ENCODE measurements around the gene IGFBPL1.
"Not testable (repeated sequence)": the region's sequence is repeated elsewhere in the genome, so short reads cannot be mapped to it uniquely, and the experiment has no call there.

Gene IGFBPL1

DNA sequence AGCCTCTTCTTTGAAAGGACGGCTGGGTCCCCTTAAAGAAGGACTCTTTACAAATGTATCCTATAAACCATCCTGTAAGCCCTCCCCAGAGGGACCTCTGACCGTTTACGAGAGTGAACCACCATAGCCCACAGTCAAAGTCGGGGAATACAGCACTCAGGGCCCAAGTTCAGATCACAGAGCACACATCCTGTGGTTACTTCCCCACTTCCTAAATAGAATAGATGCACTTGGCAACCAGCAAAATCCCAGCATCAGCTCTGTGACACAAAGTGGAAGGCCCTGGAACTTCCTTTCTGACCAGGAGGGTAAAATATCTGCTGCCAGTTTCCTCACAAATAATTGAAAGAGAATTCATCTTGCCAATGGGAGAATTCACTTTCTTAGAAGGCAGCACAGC is 6.9 kb upstream of the IGFBPL1 start:
- DNase-seq (ENCODE audit: low read depth) = no peak

DNA sequence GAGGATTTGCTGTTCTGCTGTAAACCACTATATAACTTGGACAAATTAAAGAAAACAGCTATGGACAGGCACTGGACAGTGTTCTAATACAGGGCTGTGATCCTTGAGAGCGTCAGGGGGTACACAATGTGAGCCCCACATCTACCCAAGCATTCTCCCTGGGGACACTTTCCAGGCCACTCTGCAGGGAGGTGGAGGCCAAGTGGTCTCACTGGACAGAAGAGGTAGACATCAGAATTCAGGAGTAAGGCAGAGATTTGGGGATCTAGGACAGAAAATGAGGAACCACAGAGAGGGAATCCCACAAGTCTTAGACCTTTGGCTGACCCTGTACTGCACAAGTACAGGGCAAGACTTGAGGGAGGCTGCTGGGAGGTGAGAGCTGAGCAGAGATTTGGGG is 3.8 kb upstream of the IGFBPL1 start:
- DNase-seq (ENCODE audit: low read depth) = no peak

DNA sequence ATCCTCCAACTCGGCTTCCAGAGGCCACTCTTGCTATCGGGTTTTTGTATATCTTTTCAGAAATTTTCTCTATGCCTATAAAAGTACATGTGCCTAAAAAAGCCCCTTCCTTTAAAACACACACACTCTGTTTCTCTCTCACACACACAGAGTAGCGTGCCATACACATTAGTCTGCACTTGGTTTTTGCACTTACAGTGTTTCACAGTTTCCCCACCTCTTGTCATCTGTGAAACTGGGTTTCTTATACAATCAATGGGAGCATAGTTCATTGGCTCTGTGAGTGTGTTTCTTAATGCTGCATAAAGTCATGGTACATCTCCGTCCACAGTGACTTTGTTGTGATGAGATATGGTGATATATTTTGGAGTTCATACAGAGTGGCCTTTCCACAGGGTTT is 664 bp upstream of the IGFBPL1 start:
- DNase-seq (ENCODE audit: low read depth) = no peak

DNA sequence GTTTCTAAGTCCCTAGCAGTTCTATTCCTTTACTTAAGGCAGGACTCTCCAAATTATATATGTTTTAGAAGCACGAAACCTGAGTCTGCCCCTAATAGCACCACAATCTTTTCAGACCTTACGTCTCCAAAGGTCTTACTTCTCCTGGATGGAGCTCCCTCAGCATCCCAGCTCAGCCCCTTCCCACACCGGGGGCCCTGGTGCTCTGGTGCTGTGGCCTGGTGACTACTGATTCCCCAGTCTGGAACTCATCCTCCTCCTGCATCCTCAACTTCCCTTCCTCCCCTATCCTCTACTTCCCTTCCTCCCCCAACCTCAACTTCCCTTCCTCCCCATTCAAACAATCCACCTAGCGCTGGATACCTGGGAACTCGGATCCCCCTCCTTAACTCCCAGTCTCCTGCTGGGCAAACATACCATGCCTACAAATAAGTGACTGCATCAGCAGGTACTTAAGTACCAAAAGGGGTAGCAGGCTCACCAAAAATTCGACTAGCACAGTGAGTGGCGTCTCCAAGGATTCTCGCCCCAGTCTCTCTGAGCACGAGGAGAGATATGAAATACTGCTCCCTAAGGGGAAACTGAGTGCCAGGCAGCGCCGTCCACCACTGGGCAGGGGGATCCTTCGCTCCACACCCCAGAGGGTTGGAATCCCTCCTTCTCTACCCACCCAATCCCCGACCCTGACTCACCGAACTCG is 831 bp downstream of the IGFBPL1 start:
- DNase-seq (ENCODE audit: low read depth) = no peak

DNA sequence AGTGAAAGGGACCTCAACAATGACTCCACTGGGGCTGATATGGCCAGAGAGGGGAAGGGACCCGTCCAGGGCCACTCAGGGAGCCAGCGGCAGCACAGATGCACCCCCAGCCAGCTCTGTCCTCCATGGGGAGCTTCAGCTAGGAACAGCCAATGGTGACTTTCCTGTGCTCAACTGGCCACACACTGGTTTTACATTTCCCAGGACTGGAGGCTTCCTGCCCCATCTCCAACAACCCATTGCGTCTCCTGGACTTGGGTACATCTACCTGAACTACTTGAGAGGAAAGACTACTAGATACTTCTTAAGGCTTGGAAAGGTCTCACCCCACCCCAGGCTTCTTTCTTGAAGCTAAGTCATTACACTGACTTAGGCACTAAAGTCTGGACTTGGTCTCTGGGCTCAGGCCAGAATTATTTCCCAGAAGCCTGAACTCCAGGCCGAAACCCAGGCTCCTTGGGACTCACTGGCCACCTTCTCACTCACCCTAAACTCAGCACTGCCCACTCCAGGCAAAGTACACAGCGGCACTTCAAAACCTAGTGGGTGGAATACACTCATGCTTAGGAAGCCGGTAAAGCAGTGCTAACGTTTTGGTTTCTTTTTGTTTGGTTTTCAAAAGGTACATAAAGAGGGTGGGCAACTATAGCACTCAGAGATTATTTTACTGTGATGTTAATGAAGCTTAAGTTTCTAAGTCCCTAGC is 1.5 kb downstream of the IGFBPL1 start:
- no peak for DNase-seq (ENCODE audit: low read depth)

DNA sequence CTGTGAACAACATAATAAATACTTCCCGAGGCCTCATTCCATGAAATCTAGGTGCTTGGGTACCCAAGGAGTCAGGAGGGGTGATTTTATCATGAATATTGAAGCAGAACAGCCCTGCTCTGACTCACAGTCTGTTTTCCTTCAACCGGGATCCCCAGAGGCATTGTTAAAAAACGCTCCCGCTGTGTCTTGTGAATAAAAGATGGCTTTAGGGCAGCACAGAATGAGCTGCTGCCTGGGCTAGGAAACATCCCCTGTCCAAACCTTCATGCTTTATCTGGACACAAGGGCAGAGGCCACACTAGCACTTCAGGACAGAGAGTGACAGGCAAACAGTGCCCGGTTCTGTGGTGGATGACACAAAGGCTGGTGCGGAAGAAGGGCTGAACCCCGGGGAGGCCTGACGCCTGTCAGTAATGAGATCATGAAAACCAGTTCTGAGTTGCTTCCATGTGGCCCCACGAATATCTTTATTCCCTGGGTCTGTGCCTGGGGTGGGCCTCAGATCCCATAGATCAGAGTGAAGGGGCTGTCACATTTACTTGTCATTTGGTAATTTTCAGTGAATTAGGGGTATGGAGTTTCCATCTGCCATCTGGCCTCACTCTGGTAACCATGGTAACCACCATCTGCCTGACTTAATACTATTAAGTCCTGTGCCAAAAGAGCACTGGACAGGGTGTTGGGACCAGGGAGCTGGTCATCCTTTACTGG is 2.6 kb downstream of the IGFBPL1 start:
- no peak for DNase-seq (ENCODE audit: low read depth)

DNA sequence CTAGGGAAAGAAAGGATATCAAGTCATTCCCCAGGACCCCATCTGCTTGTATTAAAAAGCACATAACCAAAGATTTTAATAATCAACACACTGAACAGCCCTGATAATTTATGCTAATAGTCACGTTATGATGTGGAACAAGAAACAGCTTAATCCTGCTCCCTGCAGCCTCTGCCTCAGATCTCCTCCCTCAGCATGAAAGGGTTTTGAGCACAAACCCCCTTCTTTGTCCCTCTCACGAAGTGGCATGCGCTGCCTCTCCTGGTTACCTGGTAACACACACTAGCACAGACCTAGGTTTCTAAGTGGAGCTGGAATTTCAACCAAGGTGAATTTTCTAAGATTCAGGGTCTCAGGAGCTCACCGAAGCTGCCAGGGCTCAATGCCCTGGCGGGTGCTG is 5.1 kb downstream of the IGFBPL1 start:
- no peak for DNase-seq (ENCODE audit: low read depth)

DNA sequence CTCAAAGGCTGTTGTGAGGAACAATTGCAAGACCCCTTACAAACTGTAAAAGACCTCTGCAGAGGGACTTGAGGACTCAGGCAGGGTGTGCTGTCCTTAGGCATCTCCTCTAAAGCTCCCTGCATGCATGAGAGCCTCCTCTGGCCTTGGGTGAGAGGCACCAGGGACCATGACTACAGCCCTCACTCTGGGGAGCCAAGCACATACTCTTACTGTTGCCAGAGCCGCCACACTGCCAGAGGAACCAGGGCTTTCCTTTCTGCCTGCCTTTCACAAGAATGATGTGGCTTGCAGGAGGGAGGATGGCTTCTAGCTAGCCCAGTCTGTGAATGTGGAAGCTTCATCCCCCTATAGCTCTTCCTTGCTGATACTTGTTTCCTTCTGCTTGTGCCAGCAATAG is 5.9 kb downstream of the IGFBPL1 start:
- DNase-seq (ENCODE audit: low read depth) = no peak

DNA sequence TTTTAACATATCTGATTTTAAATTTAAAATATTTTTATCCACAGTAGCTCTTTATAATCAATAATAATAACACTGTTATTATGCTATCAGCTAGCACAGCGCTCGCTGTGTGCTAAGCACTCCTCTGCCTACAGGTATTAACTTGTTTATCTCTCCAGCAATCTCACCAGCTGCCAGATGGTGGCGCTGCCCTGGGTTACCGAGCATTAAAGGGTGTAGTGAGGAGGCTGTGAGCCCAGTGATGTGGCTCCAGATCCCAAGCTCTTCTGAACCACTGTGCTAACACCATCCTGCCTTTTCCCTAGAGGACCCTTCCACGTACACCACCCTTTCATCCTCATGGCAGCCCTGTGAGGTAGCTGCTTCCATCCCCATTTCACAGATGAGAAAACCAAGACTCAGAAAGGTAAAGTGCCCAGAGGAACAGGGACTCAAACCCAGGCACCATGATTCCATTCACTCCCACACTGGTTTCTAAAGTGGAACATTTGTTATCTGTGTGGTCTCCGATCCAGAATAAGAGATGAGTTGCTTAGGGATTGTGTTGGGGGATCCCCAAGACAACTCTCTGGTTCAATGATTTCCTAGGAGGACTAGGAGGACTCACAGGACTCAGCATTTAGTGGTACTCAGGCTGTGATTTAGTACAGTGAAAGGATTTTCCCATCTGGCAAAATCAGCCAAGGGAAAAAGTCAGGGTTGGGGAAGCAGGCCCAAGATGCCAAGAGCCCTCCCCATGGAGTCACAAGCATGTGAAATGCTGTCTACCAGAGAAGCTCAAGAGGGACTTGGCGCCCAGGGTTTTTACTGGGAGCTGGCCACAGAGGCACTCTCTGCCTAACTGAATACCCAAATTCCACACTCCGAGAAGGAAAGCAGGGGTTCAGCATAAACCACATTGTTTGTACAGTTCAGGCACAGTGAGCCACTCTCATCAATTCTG is 7.0 kb downstream of the IGFBPL1 start:
- DNase-seq (ENCODE audit: low read depth) = no peak

DNA sequence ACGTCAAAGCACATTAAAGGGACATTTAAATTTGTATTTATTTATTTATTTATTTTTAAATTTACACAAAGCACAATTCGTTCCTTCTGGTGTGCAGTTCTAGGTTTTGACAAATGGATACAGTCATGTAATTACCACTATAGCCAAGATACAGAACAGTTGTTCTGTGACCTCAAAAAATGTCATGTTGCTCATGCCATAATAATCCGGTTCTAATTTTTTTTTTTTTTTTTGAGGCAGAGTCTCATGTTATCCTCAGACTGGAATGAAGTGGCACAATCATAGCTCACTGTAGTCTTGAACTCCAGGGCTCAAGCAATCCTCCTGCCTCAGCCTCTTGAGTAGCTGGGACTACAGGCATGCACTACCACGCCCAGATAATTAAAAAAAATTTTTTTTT is 7.8 kb downstream of the IGFBPL1 start:
- DNase-seq (ENCODE audit: low read depth) = no peak

DNA sequence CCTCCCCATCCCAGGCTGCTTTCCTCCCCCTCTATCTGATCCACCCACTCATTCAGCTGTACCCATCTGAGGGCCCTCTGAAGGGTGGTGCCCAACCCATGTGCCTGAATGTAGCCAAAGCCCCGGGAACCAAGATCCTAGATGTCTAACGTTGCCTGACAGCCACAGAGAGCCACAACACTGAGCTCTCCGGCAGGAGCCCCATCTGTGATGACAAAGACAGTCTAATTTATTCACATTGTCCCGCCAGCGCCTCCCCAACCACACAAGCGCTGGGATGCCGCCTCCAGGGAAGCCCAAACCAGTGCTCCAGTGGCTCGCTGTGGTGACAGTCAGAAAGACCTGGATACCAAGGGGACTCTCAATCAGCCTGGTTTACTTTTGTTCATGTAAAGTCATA is 8.4 kb downstream of the IGFBPL1 start:
- no peak for DNase-seq (ENCODE audit: low read depth)

DNA sequence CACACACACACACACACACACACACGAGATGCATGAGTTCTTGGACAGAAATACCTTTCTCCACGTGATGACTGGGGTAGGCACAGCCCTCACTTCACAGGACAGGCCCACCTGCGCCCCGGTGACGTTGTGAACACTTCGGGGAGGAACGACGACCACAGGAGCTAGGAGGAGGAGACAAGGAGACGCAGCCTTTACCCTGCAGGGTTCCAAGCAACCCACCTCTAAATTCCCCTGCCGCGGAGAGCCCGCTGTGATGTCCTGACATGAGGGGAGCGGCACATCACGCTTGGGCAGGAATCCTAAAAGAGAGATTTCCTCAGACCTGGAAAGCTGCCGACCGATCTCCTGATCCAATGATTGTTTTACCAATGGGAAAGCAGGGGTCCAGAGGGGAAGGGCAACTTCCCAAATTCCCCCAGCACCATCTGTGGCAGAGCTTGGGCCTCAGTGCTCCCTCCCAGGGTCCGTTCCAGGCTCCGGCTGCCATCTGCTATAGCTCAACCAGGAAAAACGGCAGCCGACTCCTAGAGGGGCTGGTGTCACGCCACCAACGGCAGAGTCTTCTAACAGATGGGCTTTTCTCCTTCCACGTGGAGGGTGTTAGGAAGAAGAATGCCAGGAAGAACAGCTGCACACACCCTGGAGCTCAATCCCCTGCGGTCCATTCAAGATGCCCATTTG is 10.1 kb downstream of the IGFBPL1 start:
- DNase-seq (ENCODE audit: low read depth) = no peak

DNA sequence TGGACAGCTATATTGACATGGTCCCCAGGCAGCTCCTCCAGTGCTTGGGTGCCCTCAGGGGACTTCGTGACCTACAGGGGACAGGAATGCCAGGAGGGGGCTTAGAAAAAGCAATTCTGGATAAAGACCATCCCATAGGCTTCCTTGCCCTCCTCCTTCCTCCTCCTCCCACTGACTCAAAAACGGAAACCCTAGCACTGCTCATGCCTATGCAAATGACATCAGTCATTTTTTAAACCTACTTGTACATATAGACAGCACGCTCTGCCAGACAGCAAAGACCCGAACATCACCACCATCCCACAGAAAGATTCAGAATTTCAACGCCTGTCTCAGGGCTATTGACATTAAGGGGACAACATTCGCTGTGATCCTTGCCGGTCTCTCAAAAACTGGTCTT is 11.0 kb downstream of the IGFBPL1 start:
- DNase-seq (ENCODE audit: low read depth) = no peak

DNA sequence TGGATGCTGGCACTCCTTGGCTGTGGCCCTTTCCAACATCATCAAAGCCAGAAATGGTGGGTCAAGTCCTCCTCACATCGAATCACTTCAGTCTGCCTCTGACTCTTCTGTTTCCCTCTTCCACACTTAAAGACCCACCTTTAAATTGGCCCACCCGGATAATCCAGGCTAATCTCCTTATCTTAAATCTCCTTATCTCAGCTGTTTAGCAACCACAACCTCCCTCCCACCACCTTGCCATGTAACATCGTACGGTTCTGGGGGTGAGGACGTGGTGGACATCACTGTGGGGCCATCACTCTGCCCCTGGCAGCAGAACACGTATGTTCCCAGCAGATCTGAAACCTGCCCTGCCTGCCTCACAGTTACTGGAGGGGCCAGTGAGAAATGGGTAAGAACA is 11.5 kb downstream of the IGFBPL1 start:
- no peak for DNase-seq (ENCODE audit: low read depth)

DNA sequence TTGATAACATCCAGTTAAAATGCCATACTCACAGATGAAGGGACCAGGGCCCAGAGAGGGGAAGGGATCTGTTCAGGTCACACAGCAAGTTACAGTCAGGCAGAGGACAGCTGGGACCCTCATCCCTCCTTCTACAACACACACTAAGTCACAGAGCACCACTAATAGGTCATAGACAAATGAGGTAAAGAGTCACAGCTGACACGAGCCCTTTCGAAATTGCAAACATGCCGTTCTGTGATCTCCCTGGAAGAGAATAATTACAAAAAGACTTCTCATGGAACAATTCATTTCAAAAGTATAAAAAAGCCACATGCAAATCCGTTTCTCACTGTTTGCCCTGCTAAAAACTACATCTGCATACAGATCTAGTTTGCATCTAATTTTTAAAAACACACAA is 15.5 kb downstream of the IGFBPL1 start:
- DNase-seq (ENCODE audit: low read depth) = no peak

DNA sequence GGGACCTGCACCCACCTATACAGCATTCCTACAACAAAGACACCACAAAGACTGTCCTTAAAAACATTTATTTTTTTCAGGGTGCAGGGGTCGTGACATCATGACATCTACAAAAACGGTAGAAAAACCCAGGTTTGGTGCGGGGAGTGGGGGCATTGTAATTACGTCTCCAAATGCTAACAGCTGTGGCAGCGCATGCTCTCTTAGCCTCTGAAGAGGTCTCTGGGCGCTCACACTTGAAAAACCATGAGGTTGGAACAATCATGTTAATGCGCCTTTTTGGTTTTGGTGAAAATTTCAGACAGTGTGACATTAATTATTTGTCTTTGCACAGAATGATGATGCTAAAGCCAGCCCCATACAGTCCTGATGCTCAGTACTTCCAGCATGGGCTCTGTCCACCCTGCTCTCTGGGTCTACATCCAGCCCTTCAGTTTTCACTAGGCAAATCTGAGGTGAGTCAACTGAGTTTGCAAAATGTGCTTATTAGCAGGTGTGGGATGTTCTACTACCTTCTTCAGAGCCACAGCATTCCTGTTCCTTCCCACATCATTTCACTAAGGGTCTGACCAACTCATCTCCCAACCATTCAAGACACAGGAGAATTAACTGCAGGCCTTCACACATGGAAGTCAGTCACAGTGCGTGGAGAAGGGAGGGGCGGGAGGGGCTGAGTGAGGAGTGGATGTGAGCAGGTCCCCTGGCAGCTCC is 17.6 kb downstream of the IGFBPL1 start:
- no peak for DNase-seq (ENCODE audit: low read depth)

DNA sequence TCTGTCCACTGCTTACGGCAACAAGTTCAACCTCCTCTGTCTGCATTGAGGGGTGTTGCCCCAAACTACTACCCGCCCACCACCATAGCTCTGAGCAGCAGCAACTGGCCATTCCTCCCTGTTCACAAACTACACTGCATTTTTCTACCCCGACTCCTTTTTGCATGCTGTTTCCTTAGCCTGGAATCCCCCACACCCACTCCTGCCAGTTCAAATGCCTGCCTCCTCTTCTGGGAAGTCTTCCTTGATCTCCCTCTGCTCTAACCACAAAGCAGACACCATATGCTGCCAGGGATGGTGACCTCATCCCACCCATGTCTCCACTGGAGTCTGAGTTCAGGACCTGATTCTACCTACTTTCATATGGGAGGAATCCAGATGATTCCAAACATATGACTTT is 18.5 kb downstream of the IGFBPL1 start:
- DNase-seq (ENCODE audit: low read depth) = no peak

DNA sequence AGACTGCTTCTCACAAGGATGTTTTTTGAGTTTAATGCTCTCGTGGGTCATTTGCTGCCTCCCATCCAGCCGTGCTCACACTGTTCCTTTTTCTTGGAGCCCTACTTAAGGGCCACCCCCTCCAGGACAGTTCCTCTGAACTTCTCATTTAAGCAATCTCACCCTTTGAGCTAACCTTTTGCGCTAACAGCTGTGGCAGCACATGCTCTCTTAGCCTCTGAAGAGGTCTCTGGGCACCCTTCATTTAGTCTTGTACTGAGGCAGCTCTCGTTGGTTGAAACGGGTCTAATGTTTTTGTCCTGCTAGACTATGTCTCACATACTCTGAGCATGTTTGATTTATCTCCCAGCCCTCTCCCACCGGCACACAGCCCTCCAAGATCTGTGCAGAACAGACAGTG is 19.9 kb downstream of the IGFBPL1 start:
- no peak for DNase-seq (ENCODE audit: low read depth)

DNA sequence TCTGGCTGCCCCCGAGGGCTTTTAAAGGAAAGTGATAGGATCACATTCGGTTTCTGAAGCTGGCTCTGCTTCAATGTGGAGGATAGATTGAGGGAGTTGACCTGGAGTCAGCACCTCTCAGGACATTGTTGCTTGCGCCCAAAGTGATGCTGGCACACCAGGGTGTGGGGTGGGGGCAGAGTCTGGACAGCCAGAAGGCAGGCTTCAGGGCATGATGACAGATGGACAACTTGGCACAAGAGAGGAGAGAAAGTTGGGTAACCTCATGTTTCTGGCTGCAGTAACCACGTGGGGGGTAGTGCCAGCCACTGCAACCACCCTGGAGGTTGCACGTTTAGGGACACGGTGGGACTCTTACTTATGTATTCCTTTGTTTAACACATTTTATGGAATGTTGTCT is 22.3 kb downstream of the IGFBPL1 start:
- DNase-seq (ENCODE audit: low read depth) = no peak

DNA sequence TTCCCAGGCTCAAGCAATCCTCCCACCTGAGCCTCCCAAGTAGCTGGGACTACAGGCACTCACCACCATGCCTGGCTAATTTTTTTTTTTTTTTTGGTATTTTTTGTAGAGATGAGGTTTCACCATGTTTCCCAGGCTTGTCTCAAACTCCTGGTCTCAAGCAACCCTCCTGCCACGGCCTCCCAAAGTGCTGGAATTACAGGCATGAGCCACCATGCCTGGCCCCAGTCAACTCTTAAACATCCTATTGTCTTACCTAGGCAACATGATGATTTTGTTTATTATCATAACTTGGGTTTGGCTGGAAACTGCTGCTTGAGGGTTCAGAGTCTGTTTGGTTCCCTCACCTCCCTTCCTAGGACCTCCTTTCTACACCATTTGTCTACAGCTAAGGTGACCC is 25.1 kb downstream of the IGFBPL1 start:
- DNase-seq (ENCODE audit: low read depth) = not testable (repeated sequence)

DNA sequence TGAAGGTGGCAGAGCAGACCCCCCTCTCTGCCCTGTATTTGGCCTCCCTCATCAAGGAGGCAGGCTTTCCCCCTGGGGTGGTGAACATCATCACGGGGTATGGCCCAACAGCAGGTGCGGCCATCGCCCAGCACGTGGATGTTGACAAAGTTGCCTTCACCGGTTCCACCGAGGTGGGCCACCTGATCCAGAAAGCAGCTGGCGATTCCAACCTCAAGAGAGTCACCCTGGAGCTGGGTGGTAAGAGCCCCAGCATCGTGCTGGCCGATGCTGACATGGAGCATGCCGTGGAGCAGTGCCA is 27.9 kb downstream of the IGFBPL1 start:
- DNase-seq (ENCODE audit: low read depth) = no peak

Measured in stimulated activated CD8-positive, alpha-beta memory T cell treated with anti-CD3 and anti-CD28 coated beads, Interleukin-12 subunit alpha, Interleukin-12 subunit beta, amount 100 ng/mL, for 4 hours (primary cell).